Upper lobe of left lung (tissue), 6 donors: ENCODE measurements around the gene FYN. TPM values are rescaled to one million over a fixed set of nuclear protein-coding genes. Genes with fewer than 3 reads are reported as not detected.

Experiments
- ATAC-seq, 2 donors: fragments of 200-7000 bp; cut with Tn5 transposase; one replicate each; pipeline ENCODE4 v1.9.1; 2022; ENCODE audit warnings: mild to moderate bottlenecking in 2 of 2, moderate library complexity in 2 of 2; ENCODE audit not compliant: low FRiP score in 2 of 2
- DNase-seq, 2 donors: peaks; one replicate each; pipeline ENCODE4 v3.0.0-alpha.2; 2019 to 2020
- H3K27ac ChIP-seq, 4 donors: fragments of 200-600 bp; sonication (generic); one replicate each; pipeline ENCODE4 v1.5.1; 2016 to 2019
- H3K27me3 ChIP-seq, 4 donors: fragments of 200-600 bp; sonication (generic); one replicate each; pipeline ENCODE4 v1.5.1; 2017 to 2019
- H3K36me3 ChIP-seq, 4 donors: fragments of 200-600 bp; sonication (generic); one replicate each; pipeline ENCODE4 v1.5.1; 2016 to 2019
- H3K4me1 ChIP-seq, 4 donors: fragments of 200-600 bp; sonication (generic); one replicate each; pipeline ENCODE4 v1.5.1; 2018 to 2019
- H3K4me3 ChIP-seq, 4 donors: fragments of 200-600 bp; sonication (generic); one replicate each; pipeline ENCODE4 v1.5.1; 2017 to 2019; ENCODE audit warnings: mild to moderate bottlenecking in 2 of 4, moderate library complexity in 1 of 4
- H3K9me3 ChIP-seq, 4 donors: fragments of 200-600 bp; sonication (generic); one replicate each; pipeline ENCODE4 v1.5.1; 2018 to 2019
- CTCF ChIP-seq, 6 experiments: fragments of 450-650 bp in 4 of 6; fragments of 200-600 bp in 2 of 6; sonication (generic) in 2 of 6; IDR thresholded peaks; one replicate each; pipeline ENCODE4 v1.5.1; 2016 to 2019; ENCODE audit warnings: antibody characterized with exemption in 6 of 6
- EP300 ChIP-seq, 4 donors: sonication (generic); formaldehyde crosslinking; IDR thresholded peaks; one replicate each; pipeline ENCODE4 v1.5.1; 2017; ENCODE audit warnings: antibody characterized with exemption in 4 of 4, control low read depth in 2 of 4
- POLR2A ChIP-seq, 4 donors: fragments of 450-650 bp; IDR thresholded peaks; one replicate each; pipeline ENCODE4 v1.5.1; 2016 to 2017; ENCODE audit warnings: antibody characterized with exemption in 4 of 4, mild to moderate bottlenecking in 2 of 4
- POLR2AphosphoS5 ChIP-seq, 2 donors: sonication (generic); formaldehyde crosslinking; IDR thresholded peaks; one replicate each; pipeline ENCODE4 v1.5.1; 2017; ENCODE audit warnings: antibody characterized with exemption in 2 of 2
- WGBS, 2 donors: methylation state at CpG; one replicate each; pipeline ENCODE4 v1.1.5; 2017 to 2018; 5-methylcytosine and 5-hydroxymethylcytosine counted together
- total RNA-seq, 6 donors: library from RNA; depleted of rRNA in 4 of 6; stranded (reverse); fragments of >200 nt in 4 of 6; gene quantifications; one replicate each; pipeline versions ENCODE4 v1.1.0 to v1.2.1, GENCODE V29; 2016 to 2021
- donor health status: DM: no; HTN: no; CAD: no; lungs with moderate emphysema.
- donor health status: DM: no; HTN: yes; CAD: no; lungs with severe emphysema.

FYN gene
- total RNA-seq, 6 donors from 2014 or later, result 69.1 to 181 (median 113) TPM

GRCh38 chr6:111848262-111848812 lies 24.9 kb downstream of the FYN start:
- no peak overlapping the region for H3K27ac ChIP-seq
- no peak for ATAC-seq
- peaks cover 40 to 65% (median 51%) of the 10 kb centered on the region in 4 donors for H3K4me1 ChIP-seq
- no peak for TF ChIP-seq POLR2AphosphoS5 (IDR thresholded peaks at IDR 0.05)
- no peak for TF ChIP-seq CTCF (IDR thresholded peaks at IDR 0.05)
- TF ChIP-seq POLR2A (IDR thresholded peaks at IDR 0.05), result no peak
- no peak for TF ChIP-seq EP300 (IDR thresholded peaks at IDR 0.05)
- H3K9me3 ChIP-seq, result no peaks in the 10 kb centered on the region
- H3K4me3 ChIP-seq, result no peak overlapping the region
- no peaks in the 10 kb centered on the region for H3K27me3 ChIP-seq
- no peaks in the 10 kb centered on the region for H3K36me3 ChIP-seq
- DNase-seq, result no peak
- 89 to 92% methylated on average over 7 of the region's 7 CpGs for WGBS, 2 donors

- Histone ChIP-seq H3K36me3 (no peaks in the 10 kb centered on the region), H3K9me3 (no peaks in the 10 kb centered on the region), H3K27ac (peak overlapping the region in 1 of 4 donors; percentile 46), H3K4me3 (no peak overlapping the region), H3K27me3 (no peaks in the 10 kb centered on the region), H3K4me1 (peaks cover 36 to 67% (median 54%) of the 10 kb centered on the region in 4 donors)
- ATAC-seq (no peak), DNase-seq (no peak)
- TF ChIP-seq POLR2A (IDR thresholded peaks at IDR 0.05) (no peak), CTCF (IDR thresholded peaks at IDR 0.05) (no peak), EP300 (IDR thresholded peaks at IDR 0.05) (no peak)
- 36 to 51% methylated on average over 3 to 5 of the region's 5 CpGs for WGBS, 2 donors
Measured at GRCh38 chr6:111846492-111847409, 26.5 kb downstream of the FYN start.

- no peaks in the 10 kb centered on the region for H3K36me3 ChIP-seq
- TF ChIP-seq EP300 (IDR thresholded peaks at IDR 0.05) (no peak), POLR2AphosphoS5 (IDR thresholded peaks at IDR 0.05) (no peak)
- H3K27me3 ChIP-seq, result no peaks in the 10 kb centered on the region
- H3K9me3 ChIP-seq, result no peaks in the 10 kb centered on the region
- H3K4me3 ChIP-seq, result no peak overlapping the region
- 71 to 75% methylated on average over 4 of the region's 4 CpGs for WGBS, 2 donors
- H3K27ac ChIP-seq, result peak overlapping the region in 1 of 4 donors; percentile 46
- H3K4me1 ChIP-seq, result peaks cover 41 to 62% (median 53%) of the 10 kb centered on the region in 4 donors
- DNase-seq, result no peak
- no peak for ATAC-seq
Measured at GRCh38 chr6:111846066-111846465, 27.2 kb downstream of the FYN start.

- TF ChIP-seq CTCF (IDR thresholded peaks at IDR 0.05), result no peak
- TF ChIP-seq EP300 (IDR thresholded peaks at IDR 0.05), result no peak
- TF ChIP-seq POLR2AphosphoS5 (IDR thresholded peaks at IDR 0.05), result no peak
- no peak for TF ChIP-seq POLR2A (IDR thresholded peaks at IDR 0.05)
- peaks cover 47 to 63% (median 52%) of the 10 kb centered on the region in 4 donors for H3K4me1 ChIP-seq
- peak overlapping the region in 2 of 4 donors; percentile 28 to 46 for H3K27ac ChIP-seq
Measured at GRCh38 chr6:111845441-111845871, 27.8 kb downstream of the FYN start.

GRCh38 chr6:111844921-111845320 lies 28.3 kb downstream of the FYN start:
- peak in 1 of 2 donors; percentile 20 for ATAC-seq
- 43 to 62% methylated on average over 1 to 2 of the region's 2 CpGs for WGBS, 2 donors
- Histone ChIP-seq H3K36me3 (no peaks in the 10 kb centered on the region), H3K4me1 (peaks cover 49 to 64% (median 53%) of the 10 kb centered on the region in 4 donors), H3K27me3 (no peaks in the 10 kb centered on the region), H3K27ac (peak overlapping the region in 3 of 4 donors; percentile 17 to 46 (median 28)), H3K9me3 (no peaks in the 10 kb centered on the region), H3K4me3 (no peak overlapping the region)
- DNase-seq, result no peak
- TF ChIP-seq CTCF (IDR thresholded peaks at IDR 0.05), result no peak
- TF ChIP-seq EP300 (IDR thresholded peaks at IDR 0.05), result no peak
- no peak for TF ChIP-seq POLR2A (IDR thresholded peaks at IDR 0.05)
- TF ChIP-seq POLR2AphosphoS5 (IDR thresholded peaks at IDR 0.05), result no peak

More at GRCh38 chr6:111845441-111845871, 27.8 kb downstream of the FYN start:
- ATAC-seq (peak in 1 of 2 donors; percentile 23), DNase-seq (no peak)
- H3K36me3 ChIP-seq, result no peaks in the 10 kb centered on the region
- H3K9me3 ChIP-seq, result no peaks in the 10 kb centered on the region
- H3K4me3 ChIP-seq, result no peak overlapping the region
- 71 to 73% methylated on average over 8 of the region's 8 CpGs for WGBS, 2 donors
- H3K27me3 ChIP-seq, result no peaks in the 10 kb centered on the region
